Adipocyte (in vitro differentiated cells): ENCODE results near the gene BANF1.

ENCODE experiments used
- DNase-seq: peaks from one replicate; pipeline ENCODE4 v3.0.0-alpha.2; 2015; ENCODE audit warnings: low read depth
- H3K27me3 ChIP-seq: replicated peaks from 2 replicates; pipeline ENCODE4 v1.7.0; 2013; ENCODE audit warnings: mild to moderate bottlenecking, low read length, moderate library complexity; ENCODE audit not compliant: control insufficient read depth, insufficient read depth
- H3K36me3 ChIP-seq: 2 replicates; pipeline ENCODE4 v1.7.0; 2013; ENCODE audit warnings: low read length, mild to moderate bottlenecking, moderate library complexity; ENCODE audit not compliant: control insufficient read depth, insufficient read depth, severe bottlenecking
- H3K4me1 ChIP-seq: 2 replicates; pipeline ENCODE4 v1.7.0; 2013; ENCODE audit warnings: mild to moderate bottlenecking, low read length, moderate library complexity; ENCODE audit not compliant: control insufficient read depth, insufficient read depth
- H3K4me3 ChIP-seq: 2 replicates; pipeline ENCODE4 v1.7.0; 2013; ENCODE audit warnings: mild to moderate bottlenecking, low read length, moderate library complexity
- H3K9ac ChIP-seq: 2 replicates; pipeline ENCODE4 v1.7.0; 2013; ENCODE audit warnings: mild to moderate bottlenecking, low read length, moderate library complexity
- H3K9me3 ChIP-seq: 2 replicates; pipeline ENCODE4 v1.7.0; 2013; ENCODE audit warnings: mild to moderate bottlenecking, low read length, moderate library complexity; ENCODE audit not compliant: control insufficient read depth

BANF1 gene

GRCh38 chr11:65981101-65981740 is 21.1 kb upstream of the BANF1 start:
- Histone ChIP-seq H3K4me3 (no peak overlapping the region), H3K36me3 (peaks cover 38% of the 10 kb centered on the region), H3K27me3 (no peaks in the 10 kb centered on the region), H3K4me1 (no peaks in the 10 kb centered on the region), H3K9me3 (no peaks in the 10 kb centered on the region), H3K9ac (no peak overlapping the region)
- no peak for DNase-seq

DNA sequence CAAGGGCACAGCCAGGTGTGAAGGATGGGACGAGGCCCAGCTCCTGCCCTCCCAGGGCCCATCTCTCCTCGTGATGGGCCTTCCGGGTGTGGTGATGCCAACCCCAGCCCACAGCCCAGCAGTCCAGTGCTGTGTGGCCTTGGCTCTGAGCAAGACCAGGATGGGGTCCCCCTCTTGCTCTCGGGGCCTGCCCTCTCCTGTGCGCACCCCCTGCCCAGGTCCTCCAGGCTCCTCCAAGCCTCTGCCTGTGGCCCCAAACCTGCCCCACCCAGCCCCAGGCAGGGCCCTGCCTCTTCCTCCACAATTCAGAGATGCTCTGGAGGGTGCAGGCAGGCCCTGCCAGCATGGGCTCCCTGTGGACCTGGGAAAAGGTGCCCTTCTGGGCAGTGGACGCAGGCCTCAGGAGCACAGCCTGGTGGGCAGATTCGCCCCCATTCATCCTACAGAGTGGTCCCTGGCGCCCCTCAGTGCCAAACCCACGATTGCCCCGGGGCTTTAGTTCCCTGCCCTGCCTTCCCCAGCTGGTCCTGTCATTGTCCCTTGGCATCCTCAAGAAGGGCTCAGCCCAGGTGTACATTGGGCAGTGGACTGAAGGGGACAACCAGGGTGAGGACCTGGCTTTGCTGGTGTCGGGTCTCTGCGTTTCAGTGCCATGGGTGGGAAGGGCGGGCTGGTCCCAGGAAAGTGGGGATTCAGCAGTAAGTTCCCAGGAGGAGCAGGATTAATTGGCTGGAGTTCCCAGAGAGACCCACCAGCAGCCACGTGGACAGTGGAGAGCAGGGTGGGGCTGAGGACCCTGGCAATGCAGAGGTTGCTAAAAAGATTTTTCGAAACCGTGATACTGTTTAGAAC is 20.1 kb upstream of the BANF1 start:
- Histone ChIP-seq H3K9me3 (no peaks in the 10 kb centered on the region), H3K4me3 (no peak overlapping the region), H3K36me3 (peaks cover 28% of the 10 kb centered on the region), H3K9ac (no peak overlapping the region), H3K27me3 (no peaks in the 10 kb centered on the region), H3K4me1 (no peaks in the 10 kb centered on the region)
- no peak for DNase-seq

DNA sequence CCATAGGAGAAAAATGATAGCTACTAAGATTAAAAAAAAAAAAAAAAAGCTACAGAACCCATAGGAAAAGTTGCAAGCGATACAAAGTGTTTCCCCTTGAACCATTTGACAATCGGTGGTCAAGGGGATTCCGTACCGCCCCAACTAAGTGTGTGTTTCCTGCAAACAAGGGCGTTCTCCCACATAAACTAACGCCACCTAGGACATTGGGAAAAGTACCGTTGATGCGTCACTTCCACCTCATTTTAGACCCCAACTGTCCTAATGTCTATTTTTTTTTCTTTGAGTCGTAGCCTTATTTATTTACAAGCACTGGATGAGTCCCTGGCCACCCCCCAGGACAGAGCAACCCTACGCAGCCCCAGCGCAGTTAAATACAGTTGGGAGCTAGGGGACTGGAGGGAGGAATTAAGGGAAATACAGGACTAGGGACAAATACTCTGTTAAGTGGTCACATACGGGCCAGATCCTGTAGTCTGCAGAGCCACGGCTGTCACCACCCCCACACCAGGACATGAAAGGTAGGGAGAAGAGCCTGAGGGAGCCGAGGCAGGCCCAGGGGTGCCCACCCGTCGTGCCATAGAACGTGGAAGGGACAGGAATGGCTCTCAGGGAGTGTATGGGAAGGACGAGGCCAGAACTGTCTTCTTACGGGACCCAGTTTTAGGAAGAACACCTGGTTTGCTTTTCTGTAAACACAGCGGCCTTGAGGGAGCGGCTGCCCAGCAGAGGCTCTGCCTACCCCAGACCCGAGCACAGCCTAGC is 19.3 kb upstream of the BANF1 start:
- Histone ChIP-seq H3K4me3 (no peak overlapping the region), H3K9ac (no peak overlapping the region), H3K36me3 (peaks cover 20% of the 10 kb centered on the region), H3K27me3 (no peaks in the 10 kb centered on the region), H3K4me1 (no peaks in the 10 kb centered on the region), H3K9me3 (no peaks in the 10 kb centered on the region)
- no peak for DNase-seq

DNA sequence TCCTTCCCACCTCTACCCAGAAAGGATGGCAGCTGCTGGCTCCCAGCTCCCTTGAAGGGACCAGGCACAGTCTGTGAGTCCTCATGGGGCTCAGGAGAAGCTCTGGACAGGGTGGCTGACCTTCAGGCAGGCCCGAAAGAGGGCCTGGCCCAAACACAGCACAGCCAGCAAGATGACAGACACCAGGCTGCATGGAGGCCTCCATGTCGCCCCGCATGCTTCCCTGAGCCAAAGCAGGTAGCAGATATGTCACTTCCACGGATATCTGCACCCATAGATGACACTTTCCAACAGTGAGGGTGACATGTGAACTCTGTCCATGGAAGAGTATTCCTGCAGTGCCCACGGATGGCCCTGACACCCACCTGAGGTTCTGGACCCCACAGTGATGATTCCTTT is 18.7 kb upstream of the BANF1 start:
- H3K4me3 ChIP-seq = no peak overlapping the region

DNA sequence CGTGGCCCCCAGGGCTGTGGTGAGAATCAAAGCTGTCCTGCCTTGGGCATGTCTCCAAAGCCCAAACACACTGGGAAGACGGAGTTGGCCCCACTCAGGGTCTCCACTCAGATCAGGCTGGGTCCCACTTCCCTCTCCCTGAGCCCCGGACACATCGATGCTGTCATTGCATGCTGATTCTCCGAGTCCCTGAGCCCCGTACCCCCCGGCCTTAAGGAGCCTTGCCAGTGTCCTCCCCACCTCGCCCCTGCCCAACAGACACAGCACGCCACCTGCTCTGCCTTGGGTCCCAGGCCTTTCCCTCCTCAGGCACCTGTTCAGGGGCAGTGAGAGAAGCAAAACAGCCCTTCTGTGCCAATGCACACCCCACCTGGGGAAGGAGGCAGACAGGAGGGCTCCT is 15.0 kb upstream of the BANF1 start:
- Histone ChIP-seq H3K9ac (no peak overlapping the region), H3K36me3 (peaks cover 13% of the 10 kb centered on the region)

More for the DNA sequence above, 18.7 kb upstream of the BANF1 start:
- no peak overlapping the region for H3K9ac ChIP-seq
- no peaks in the 10 kb centered on the region for H3K4me1 ChIP-seq
- no peak for DNase-seq
- no peaks in the 10 kb centered on the region for H3K9me3 ChIP-seq
- peaks cover 14% of the 10 kb centered on the region for H3K36me3 ChIP-seq
- no peaks in the 10 kb centered on the region for H3K27me3 ChIP-seq

DNA sequence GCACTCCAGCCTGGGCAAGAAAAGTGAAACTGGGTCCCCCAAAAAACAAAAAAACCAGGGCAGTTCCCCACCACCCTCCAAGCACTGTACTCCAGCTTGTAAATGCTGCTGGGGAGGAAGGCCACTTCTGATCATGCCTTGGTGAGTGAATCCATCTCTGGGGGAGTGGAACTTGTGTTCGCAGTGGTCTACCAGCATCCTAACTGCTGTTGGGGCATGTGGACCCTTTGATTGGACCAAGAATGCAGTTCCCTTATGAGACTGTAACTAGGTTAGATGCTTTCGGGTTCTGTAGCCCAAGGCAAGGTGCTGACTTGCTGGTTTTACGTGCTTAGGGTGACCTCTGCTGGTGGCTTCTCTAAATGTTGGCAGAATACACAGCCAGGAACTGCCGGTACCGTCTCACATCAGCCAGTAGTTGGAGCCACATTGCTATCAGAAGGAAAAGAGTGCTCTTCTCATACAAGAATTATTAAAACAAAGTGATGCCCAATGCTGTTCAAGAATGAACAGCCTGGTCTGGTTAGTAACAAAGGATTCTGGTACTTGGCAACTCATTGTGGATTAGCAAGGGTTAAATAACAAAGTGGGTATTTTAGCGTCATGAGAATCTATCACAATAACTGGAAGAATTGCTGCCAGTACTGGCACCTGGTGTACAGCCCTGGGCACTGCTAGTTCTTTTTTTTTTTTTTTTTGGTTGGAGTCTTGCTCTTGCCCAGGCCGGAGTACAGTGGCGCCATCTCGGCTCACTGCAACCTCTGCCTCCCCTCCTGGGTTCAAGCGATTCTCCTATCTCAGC is 13.3 kb upstream of the BANF1 start:
- DNase-seq = peak; percentile 98
- no peaks in the 10 kb centered on the region for H3K27me3 ChIP-seq
- H3K4me1 ChIP-seq = no peaks in the 10 kb centered on the region

More for the DNA sequence above, 15.0 kb upstream of the BANF1 start:
- Histone ChIP-seq H3K9me3 (no peaks in the 10 kb centered on the region), H3K4me1 (no peaks in the 10 kb centered on the region), H3K27me3 (no peaks in the 10 kb centered on the region), H3K4me3 (no peak overlapping the region)
- DNase-seq = no peak

DNA sequence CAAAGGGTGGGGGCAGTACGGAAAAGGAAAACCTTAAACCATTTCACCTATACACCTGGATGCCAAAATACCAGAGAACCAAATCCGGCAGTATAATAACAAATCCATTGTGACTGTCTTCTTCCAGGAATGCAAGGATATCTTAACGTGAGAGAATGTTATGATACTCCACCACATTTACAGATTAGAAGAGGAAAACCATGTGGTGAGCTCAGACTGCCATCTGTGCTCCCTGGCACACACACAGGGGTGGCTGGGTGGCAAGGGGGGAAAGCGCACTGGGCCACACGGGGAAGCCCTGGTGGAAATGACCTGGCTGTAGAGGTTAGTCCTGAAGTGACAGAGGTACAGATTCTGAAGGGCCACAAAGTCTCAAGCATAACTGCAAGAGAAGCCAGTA is 10.2 kb upstream of the BANF1 start:
- Histone ChIP-seq H3K27me3 (no peaks in the 10 kb centered on the region), H3K36me3 (peaks cover 16% of the 10 kb centered on the region), H3K9ac (no peak overlapping the region), H3K9me3 (no peaks in the 10 kb centered on the region), H3K4me1 (no peaks in the 10 kb centered on the region), H3K4me3 (no peak overlapping the region)
- no peak for DNase-seq

More for the DNA sequence above, 13.3 kb upstream of the BANF1 start:
- H3K36me3 ChIP-seq = peaks cover 9% of the 10 kb centered on the region
- H3K4me3 ChIP-seq = no peak overlapping the region
- H3K9ac ChIP-seq = no peak overlapping the region
- no peaks in the 10 kb centered on the region for H3K9me3 ChIP-seq

DNA sequence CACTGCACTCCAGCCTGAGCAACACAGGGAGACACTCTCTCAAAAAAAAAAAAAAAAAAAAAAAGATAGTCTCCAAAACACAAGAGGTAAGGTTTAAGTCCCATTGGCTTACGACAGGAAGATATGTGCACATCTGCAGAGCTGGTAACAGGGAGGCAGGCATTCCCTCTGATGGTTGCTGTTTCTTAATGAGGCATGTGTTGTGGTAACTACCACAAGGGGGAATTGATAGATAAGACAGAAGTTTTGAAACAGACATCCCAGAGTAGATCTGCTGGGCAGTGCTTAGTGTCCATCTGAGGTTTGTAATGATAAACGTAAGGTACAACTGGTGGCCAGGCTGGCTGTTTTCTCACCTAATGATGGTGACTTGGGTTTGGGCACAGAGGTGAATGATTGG is 5.0 kb upstream of the BANF1 start:
- DNase-seq = no peak
- no peak overlapping the region for H3K9ac ChIP-seq
- no peaks in the 10 kb centered on the region for H3K27me3 ChIP-seq
- H3K9me3 ChIP-seq = no peaks in the 10 kb centered on the region
- H3K4me1 ChIP-seq = peaks cover 7% of the 10 kb centered on the region
- no peak overlapping the region for H3K4me3 ChIP-seq
- peaks cover 40% of the 10 kb centered on the region for H3K36me3 ChIP-seq

DNA sequence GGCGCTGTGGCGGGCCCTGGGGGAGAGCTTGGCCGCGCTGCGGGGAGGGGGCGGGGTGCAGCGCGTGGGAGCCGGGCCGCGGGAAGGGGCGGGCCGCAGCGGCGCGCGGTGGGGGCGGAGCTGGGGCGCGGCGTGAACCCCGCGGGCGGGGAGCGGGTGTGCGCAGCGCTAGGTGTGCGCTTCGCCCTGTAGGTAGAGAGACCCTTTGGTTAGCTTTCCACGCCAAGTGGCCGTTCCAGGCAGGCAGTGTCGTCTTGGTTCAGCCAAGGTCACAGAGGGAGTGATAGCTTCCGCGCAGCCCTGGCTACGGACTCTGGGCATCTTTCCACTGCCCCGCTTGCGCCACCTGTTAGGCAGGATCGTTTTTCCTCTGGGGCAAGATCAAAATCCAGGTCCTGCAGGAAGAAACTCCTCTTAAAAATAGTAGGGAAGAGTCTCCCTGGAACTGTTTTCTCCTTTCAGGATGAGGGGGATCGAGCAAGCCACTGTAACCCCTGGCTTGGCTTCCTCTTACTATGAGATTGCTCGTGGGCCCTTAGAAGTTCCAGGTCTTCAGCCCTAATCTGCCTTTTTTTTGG is 434 bp downstream of the BANF1 start:
- Histone ChIP-seq H3K4me3 (peak overlapping the region; percentile 99), H3K9ac (peak overlapping the region; percentile 99), H3K36me3 (peaks cover 43% of the 10 kb centered on the region), H3K4me1 (peaks cover 14% of the 10 kb centered on the region), H3K27me3 (no peaks in the 10 kb centered on the region), H3K9me3 (no peaks in the 10 kb centered on the region)
- peak; percentile 74 for DNase-seq

- Histone ChIP-seq H3K9ac (peak overlapping the region; percentile 99), H3K9me3 (no peaks in the 10 kb centered on the region), H3K4me3 (peak overlapping the region; percentile 99), H3K36me3 (peaks cover 37% of the 10 kb centered on the region), H3K4me1 (peaks cover 14% of the 10 kb centered on the region), H3K27me3 (no peaks in the 10 kb centered on the region)
- DNase-seq = no peak
Measured at GRCh38 chr11:66003291-66003690, 988 bp downstream of the BANF1 start.
